ENCODE measurements around the gene INAFM2.

INAFM2 gene

GRCh38 chr15:40355976-40356585 is 32.6 kb downstream of the INAFM2 start:
- no peak for DNase-seq (ENCODE audit: low read depth)
- no peak overlapping the region for H3K4me3 ChIP-seq (ENCODE audit: low read length)
- no peak for TF ChIP-seq CTCF (IDR thresholded peaks at IDR 0.05; ENCODE audit: insufficient read depth, low read depth, low read length, missing control alignments)

- no peak overlapping the region for H3K4me3 ChIP-seq (ENCODE audit: low read length)
- no peak for DNase-seq (ENCODE audit: low read depth)
- TF ChIP-seq CTCF (IDR thresholded peaks at IDR 0.05; ENCODE audit: insufficient read depth, low read depth, low read length, missing control alignments), result no peak
These were observed 33.8 kb downstream of the INAFM2 start for GRCh38 chr15:40357246-40357645.

- no peak for TF ChIP-seq CTCF (IDR thresholded peaks at IDR 0.05; ENCODE audit: insufficient read depth, low read depth, low read length, missing control alignments)
- DNase-seq (ENCODE audit: low read depth), result peak; percentile 80
- peak within 1 kb of the TSS; percentile 40 for H3K4me3 ChIP-seq (ENCODE audit: low read length)
These were observed 34.4 kb downstream of the INAFM2 start, which contains the start of gene DISP2 for GRCh38 chr15:40357723-40358470. Gene DISP2, plus strand, starts transcription at chr15:40358219. Its CDS starts 103 bp downstream, at chr15:40358322.

- H3K4me3 ChIP-seq (ENCODE audit: low read length), result peak overlapping the region; percentile 28
- no peak for TF ChIP-seq CTCF (IDR thresholded peaks at IDR 0.05; ENCODE audit: insufficient read depth, low read depth, low read length, missing control alignments)
- no peak for DNase-seq (ENCODE audit: low read depth)
These were observed 35.2 kb downstream of the INAFM2 start for GRCh38 chr15:40358471-40359353.

GRCh38 chr15:40360015-40360414 is 36.5 kb downstream of the INAFM2 start:
- DNase-seq (ENCODE audit: low read depth), result peak; percentile 82
- H3K4me3 ChIP-seq (ENCODE audit: low read length), result no peak overlapping the region
- no peak for TF ChIP-seq CTCF (IDR thresholded peaks at IDR 0.05; ENCODE audit: insufficient read depth, low read depth, low read length, missing control alignments)

GRCh38 chr15:40361640-40362039 is 38.1 kb downstream of the INAFM2 start:
- no peak for TF ChIP-seq CTCF (IDR thresholded peaks at IDR 0.05; ENCODE audit: insufficient read depth, low read depth, low read length, missing control alignments)
- no peak overlapping the region for H3K4me3 ChIP-seq (ENCODE audit: low read length)
- DNase-seq (ENCODE audit: low read depth), result no peak
